Upper lobe of left lung (tissue), 4 donors: Measurements from ENCODE around the gene KIRREL2.

Source experiments
- POLR2AphosphoS5 ChIP-seq, 2 donors: sonication (generic); formaldehyde crosslinking; IDR thresholded peaks; one replicate each; pipeline ENCODE4 v1.5.1; 2017; ENCODE audit warnings: antibody characterized with exemption in 2 of 2
- TF ChIP-seq, protein P1 (sequence below), 6 experiments: fragments of 450-650 bp in 4 of 6; fragments of 200-600 bp in 2 of 6; sonication (generic) in 2 of 6; IDR thresholded peaks; one replicate each; pipeline ENCODE4 v1.5.1; 2016 to 2019; ENCODE audit warnings: antibody characterized with exemption in 6 of 6

DNA sequence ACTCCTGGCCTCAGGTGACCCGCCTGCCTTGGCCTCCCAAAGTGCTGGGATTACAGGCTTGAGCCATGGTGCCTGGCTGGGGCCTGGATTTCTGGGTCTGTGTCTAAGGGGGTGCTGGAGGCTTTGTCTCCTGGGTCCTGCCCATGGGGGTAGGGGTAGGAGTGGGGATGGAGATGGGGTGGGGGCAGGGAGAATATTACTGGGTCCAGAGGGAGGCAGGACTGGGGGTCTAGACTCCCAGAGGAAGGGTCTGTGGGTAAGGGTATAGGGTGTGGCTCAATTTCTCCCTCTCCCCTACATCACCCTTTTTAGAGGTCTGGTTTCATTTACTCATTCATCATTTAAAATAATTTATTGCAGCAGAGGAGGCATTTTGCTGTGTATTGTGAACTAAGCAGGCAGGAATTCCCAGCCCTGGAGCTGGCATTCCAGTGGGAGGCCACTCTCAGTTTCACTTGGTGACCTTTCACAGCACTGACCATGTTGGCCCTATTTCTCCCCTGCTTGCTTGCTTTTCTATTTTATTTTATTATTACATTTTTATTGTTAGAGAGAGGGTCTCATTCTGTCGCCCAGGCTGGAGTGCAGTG lies 44.4 kb downstream of the KIRREL2 start:
- no peak for TF ChIP-seq POLR2AphosphoS5 (IDR thresholded peaks at IDR 0.05)
- TF ChIP-seq, protein P1, sequence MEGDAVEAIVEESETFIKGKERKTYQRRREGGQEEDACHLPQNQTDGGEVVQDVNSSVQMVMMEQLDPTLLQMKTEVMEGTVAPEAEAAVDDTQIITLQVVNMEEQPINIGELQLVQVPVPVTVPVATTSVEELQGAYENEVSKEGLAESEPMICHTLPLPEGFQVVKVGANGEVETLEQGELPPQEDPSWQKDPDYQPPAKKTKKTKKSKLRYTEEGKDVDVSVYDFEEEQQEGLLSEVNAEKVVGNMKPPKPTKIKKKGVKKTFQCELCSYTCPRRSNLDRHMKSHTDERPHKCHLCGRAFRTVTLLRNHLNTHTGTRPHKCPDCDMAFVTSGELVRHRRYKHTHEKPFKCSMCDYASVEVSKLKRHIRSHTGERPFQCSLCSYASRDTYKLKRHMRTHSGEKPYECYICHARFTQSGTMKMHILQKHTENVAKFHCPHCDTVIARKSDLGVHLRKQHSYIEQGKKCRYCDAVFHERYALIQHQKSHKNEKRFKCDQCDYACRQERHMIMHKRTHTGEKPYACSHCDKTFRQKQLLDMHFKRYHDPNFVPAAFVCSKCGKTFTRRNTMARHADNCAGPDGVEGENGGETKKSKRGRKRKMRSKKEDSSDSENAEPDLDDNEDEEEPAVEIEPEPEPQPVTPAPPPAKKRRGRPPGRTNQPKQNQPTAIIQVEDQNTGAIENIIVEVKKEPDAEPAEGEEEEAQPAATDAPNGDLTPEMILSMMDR (IDR thresholded peaks at IDR 0.05) = no peak
